HepG2 (cell line): ENCODE results near the gene P2RY6. TPM values are rescaled to one million over a fixed set of nuclear protein-coding genes. Genes with fewer than 3 reads are reported as not detected.

Experiments
- ATAC-seq: fragments of 200-7000 bp; cut with Tn5 transposase; 3 replicates; pipeline ENCODE4 v1.9.1; 2020; ENCODE audit warnings: mild to moderate bottlenecking, moderate library complexity
- BruUV-seq: library from RNA; stranded (reverse); fragments of 400-500 nt; replicated peaks from 2 replicates; lab custom pipeline; 2021; lab: Mats Ljungman, UMichigan
- CTCF ChIA-PET: fragments of 300-600 bp; formaldehyde crosslinking; extraction: SDS; loops from one replicate; lab custom pipeline; 2021; ENCODE audit warnings: low total read pairs, inconsistent platforms, low intra/inter-chr PET ratio; lab: Yijun Ruan, JAX
- POLR2A ChIA-PET: fragments of 350-600 bp; sonication (Branson Sonifier 250); formaldehyde crosslinking; loops from one replicate; lab custom pipeline; 2020; ENCODE audit warnings: antibody characterized with exemption, inconsistent platforms; lab: Yijun Ruan, JAX
- DNase-seq: peaks from one replicate; pipeline ENCODE4 v3.0.0-alpha.2; 2015; ENCODE audit warnings: low spot score
- FAIRE-seq: peaks from 3 replicates; lab custom pipeline; 2011; peaks lifted over from hg19 to GRCh38; lab: Jason Lieb, UNC
- H2AFZ ChIP-seq: one replicate; pipeline ENCODE4 v1.6.1; 2011; ENCODE audit warnings: low read length, inconsistent platforms
- H3K27ac ChIP-seq: fragments of 300-600 bp; 3 replicates; pipeline ENCODE4 v1.8.0; 2011; ENCODE audit warnings: mixed run types, mild to moderate bottlenecking, mixed read lengths, low read length, inconsistent platforms; ENCODE audit not compliant: insufficient read depth; ENCODE audit errors: extremely low read length
- H3K27me3 ChIP-seq, 2 experiments: fragments of 200-600 bp in 1 of 2; 2 replicates in 1 of 2; 3 replicates in 1 of 2; pipeline versions ENCODE4 v1.6.0 to v1.8.0; 2011; ENCODE audit warnings: low read length in 2 of 2, mild to moderate bottlenecking in 2 of 2, moderate library complexity in 2 of 2, inconsistent platforms in 1 of 2; ENCODE audit not compliant: insufficient read depth in 2 of 2, control insufficient read depth in 1 of 2
- H3K36me3 ChIP-seq, 2 experiments: fragments of 200-600 bp in 1 of 2; replicated peaks in 1 of 2; 2 replicates in 1 of 2; 3 replicates in 1 of 2; pipeline versions ENCODE4 v1.5.1 to v1.8.0; 2011; ENCODE audit warnings: low read length in 2 of 2, inconsistent platforms in 1 of 2; ENCODE audit not compliant: insufficient read depth in 2 of 2, control insufficient read depth in 1 of 2
- H3K4me1 ChIP-seq: 2 replicates; pipeline ENCODE4 v1.5.1; 2012; ENCODE audit warnings: low read length, inconsistent platforms; ENCODE audit not compliant: insufficient read depth
- H3K4me2 ChIP-seq: 2 replicates; pipeline ENCODE4 v1.6.0; 2011; ENCODE audit warnings: low read depth, low read length, inconsistent platforms
- H3K4me3 ChIP-seq, 3 experiments: fragments of 200-600 bp in 1 of 3; sonication (generic), shearing (Covaris generic) in 1 of 3; replicated peaks in 1 of 3; 2 replicates each; pipeline ENCODE4 v1.5.1; 2011 to 2016; ENCODE audit warnings: low read length in 3 of 3, inconsistent platforms in 2 of 3, low read depth in 2 of 3, mild to moderate bottlenecking in 2 of 3, control low read depth in 1 of 3, mixed read lengths in 1 of 3; ENCODE audit not compliant: insufficient read depth in 1 of 3
- H3K79me2 ChIP-seq: one replicate; pipeline ENCODE4 v1.6.1; 2011; ENCODE audit warnings: low read length, inconsistent platforms; ENCODE audit not compliant: insufficient read depth
- H3K9ac ChIP-seq: 2 replicates; pipeline ENCODE4 v1.6.0; 2011; ENCODE audit warnings: mild to moderate bottlenecking, low read depth, low read length, inconsistent platforms; ENCODE audit not compliant: insufficient read depth
- H3K9me3 ChIP-seq: 2 replicates; pipeline ENCODE4 v1.5.1; 2012; ENCODE audit warnings: mild to moderate bottlenecking, low read length
- H4K20me1 ChIP-seq: 2 replicates; pipeline ENCODE4 v1.6.0; 2011; ENCODE audit warnings: inconsistent platforms, mild to moderate bottlenecking, low read length, moderate library complexity; ENCODE audit not compliant: insufficient read depth
- FOXA3 ChIP-seq: IDR thresholded peaks from 2 replicates; pipeline ENCODE4 v1.6.1; 2016; ENCODE audit warnings: missing genetic modification reagents, missing compliant biosample characterization
- HNRNPH1 ChIP-seq: fragments of 200-400 bp; formaldehyde crosslinking; optimal IDR thresholded peaks from 2 replicates; pipeline ENCODE3; 2017; ENCODE audit warnings: mild to moderate bottlenecking, low read depth, low read length
- IRF2 ChIP-seq: IDR thresholded peaks from 2 replicates; pipeline ENCODE4 v1.6.1; 2018; ENCODE audit warnings: missing genetic modification reagents, missing compliant biosample characterization
- KDM2A ChIP-seq: sonication (generic); formaldehyde crosslinking; IDR thresholded peaks from 2 replicates; pipeline ENCODE4 v1.4.0; 2020; ENCODE audit warnings: low read depth, missing genetic modification reagents, borderline replicate concordance
- KDM5B ChIP-seq: sonication (generic); formaldehyde crosslinking; IDR thresholded peaks from 2 replicates; pipeline ENCODE4 v1.4.0; 2020; ENCODE audit warnings: missing genetic modification reagents, mild to moderate bottlenecking, borderline replicate concordance
- LCORL ChIP-seq, 2 experiments: fragments of 450-650 bp in 1 of 2; sonication (generic) in 1 of 2; formaldehyde crosslinking in 1 of 2; IDR thresholded peaks; 2 replicates each; pipeline versions ENCODE4 v1.5.0 to v1.6.1; 2017 to 2020; ENCODE audit warnings: antibody characterized with exemption in 1 of 2, missing genetic modification reagents in 1 of 2
- RAD21 ChIP-seq: fragments of 450-650 bp; formaldehyde crosslinking; IDR thresholded peaks from 2 replicates; pipeline ENCODE4 v1.5.0; 2020; ENCODE audit warnings: mild to moderate bottlenecking
- SALL1 ChIP-seq: sonication (generic); formaldehyde crosslinking; IDR thresholded peaks from 2 replicates; pipeline ENCODE4 v1.8.0; 2022; ENCODE audit warnings: mild to moderate bottlenecking, missing genetic modification reagents
- SMC3 ChIP-seq: IDR thresholded peaks from 2 replicates; pipeline ENCODE4 v1.6.1; 2011; ENCODE audit warnings: low read length, improper control_type of control experiment
- SOX5 ChIP-seq: IDR thresholded peaks from 2 replicates; pipeline ENCODE4 v1.6.1; 2016; ENCODE audit warnings: borderline replicate concordance
- STAG1 ChIP-seq: sonication (generic); formaldehyde crosslinking; IDR thresholded peaks from 2 replicates; pipeline ENCODE4 v1.4.0; 2020; ENCODE audit warnings: missing genetic modification reagents
- XRCC5 ChIP-seq: fragments of 200-400 bp; formaldehyde crosslinking; optimal IDR thresholded peaks from 2 replicates; pipeline ENCODE3; 2017; ENCODE audit warnings: mild to moderate bottlenecking, low read length
- WGBS: methylation state at CpG from one replicate; pipeline ENCODE4 v1.1.6; 2017; ENCODE audit warnings: low lambda C conversion rate; 5-methylcytosine and 5-hydroxymethylcytosine counted together
- in situ Hi-C: cut with HindIII; loops from 2 replicates; pipeline ENCODE4 v1.10.0; 2017; ENCODE audit warnings: low pct_unique_long_range_greater_than_20kb; ENCODE audit not compliant: extremely low pct_ligation_motif_present
- intact Hi-C: fragments of 100-400 bp; cut with micrococcal nuclease; formaldehyde crosslinking; loops from one replicate; pipeline ENCODE4 v1.10.0; 2022; ENCODE audit not compliant: unreplicated experiment
- polyA plus RNA-seq, 8 experiments: library from polyadenylated mRNA; depleted of rRNA in 3 of 8; stranded (reverse) in 7 of 8; unstranded in 1 of 8; fragments of >200 nt; fragmentation: Illumina TruSeq in 4 of 8; extraction: Trizol in 4 of 8; gene quantifications; 2 replicates each; pipeline versions ENCODE4 v1.2.1 to v1.2.3, GENCODE V29; 2011 to 2016; ENCODE audit warnings: low read depth in 4 of 8, missing spikeins in 1 of 8, mixed read lengths in 1 of 8; ENCODE audit not compliant: insufficient read depth in 1 of 8
- total RNA-seq, 5 experiments: library from RNA; depleted of rRNA; stranded (reverse); fragments of >200 nt; fragmentation: Illumina TruSeq; extraction: Trizol; gene quantifications; 2 replicates each; pipeline ENCODE4 v1.2.3, GENCODE V29; 2016; ENCODE audit warnings: low read depth in 1 of 5
- TF ChIP-seq, protein P1 (sequence below): sonication (generic); formaldehyde crosslinking; IDR thresholded peaks from 2 replicates; pipeline ENCODE4 v1.5.0; 2020; ENCODE audit warnings: missing genetic modification reagents, mild to moderate bottlenecking, borderline replicate concordance
- TF ChIP-seq, protein P2 (sequence below): sonication (generic); formaldehyde crosslinking; IDR thresholded peaks from 2 replicates; pipeline ENCODE4 v1.5.0; 2020; ENCODE audit warnings: mild to moderate bottlenecking, missing genetic modification reagents, moderate library complexity
- TF ChIP-seq, protein P3 (sequence below), 2 experiments: sonication (generic) in 1 of 2; formaldehyde crosslinking in 1 of 2; IDR thresholded peaks; 2 replicates each; pipeline versions ENCODE4 v1.4.0 to v1.6.1; 2018 to 2020; ENCODE audit warnings: missing genetic modification reagents in 2 of 2, borderline replicate concordance in 1 of 2, low read depth in 1 of 2, mild to moderate bottlenecking in 1 of 2, missing biosample characterization in 1 of 2
- TF ChIP-seq, protein P4 (sequence below): sonication (generic); formaldehyde crosslinking; conservative IDR thresholded peaks from 2 replicates; pipeline ENCODE4 v1.4.0; 2020; ENCODE audit warnings: missing genetic modification reagents

The P2RY6 gene
- total and polyA plus RNA-seq, 2 of the 13 experiments (the other 11 are each of a cell fraction or from before 2014, with no cell fraction given): 0.09 to 0.29 TPM

DNA sequence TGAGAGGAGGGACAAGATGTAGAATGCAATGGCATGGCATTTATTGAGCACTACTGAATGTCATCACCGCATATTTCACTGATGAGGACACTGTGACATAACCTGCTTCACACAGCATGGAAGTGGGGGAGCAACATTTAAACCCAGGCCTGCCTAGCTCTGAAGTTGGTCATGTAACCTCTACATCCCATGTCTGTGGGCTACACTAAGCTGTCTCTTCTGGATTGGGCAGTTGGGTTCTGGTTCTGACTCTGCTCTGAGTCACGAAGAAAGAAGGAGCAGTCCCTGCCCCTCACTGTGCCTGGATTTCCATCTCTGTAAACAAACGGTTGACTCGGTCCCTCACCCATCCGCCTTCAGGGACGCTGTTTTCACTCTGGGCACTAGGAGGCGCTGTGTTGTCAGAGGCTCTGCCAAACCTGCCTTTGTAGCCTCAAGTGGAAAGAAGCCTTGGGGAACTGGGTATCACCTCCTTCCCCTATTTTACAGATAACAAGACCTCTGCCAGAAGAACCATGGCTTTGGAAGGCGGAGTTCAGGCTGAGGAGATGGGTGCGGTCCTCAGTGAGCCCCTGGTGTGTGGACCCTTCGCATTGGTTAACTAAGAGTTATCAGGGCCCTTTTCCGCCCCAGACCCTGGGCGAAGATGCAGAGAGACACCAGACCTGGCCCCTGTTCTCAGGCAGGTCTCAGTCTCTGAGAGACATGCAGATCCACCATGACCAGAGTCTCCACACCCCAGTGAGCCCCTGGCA lies 23.3 kb downstream of the P2RY6 start:
- H3K36me3 ChIP-seq: no peaks in the 10 kb centered on the region
- H3K4me1 ChIP-seq: no peaks in the 10 kb centered on the region
- WGBS: 18% methylated on average over 9 of the region's 12 CpGs
- POLR2A ChIA-PET: no interaction called here
- no peaks in the 10 kb centered on the region for H3K79me2 ChIP-seq
- peaks cover 8 to 35% of the 10 kb centered on the region in 2 experiments; a peak in 3 of 5 replicates for H3K27me3 ChIP-seq
- TF ChIP-seq SALL1 (CRISPR knock-in tag) (0 out of 2 replicates have a peak, but pooled peaks have one; percentile 16), RAD21 (CRISPR knock-in tag) (peak; percentile 60; the same call in 1 of the 2 replicates), LCORL (IDR thresholded peaks at IDR 0.05) (no peak), LCORL (CRISPR knock-in tag; IDR thresholded peaks at IDR 0.05) (0 out of 2 replicates have a peak, but pooled peaks have one; percentile 23), KDM2A (peak; percentile 34; the same call in 1 of the 2 replicates), KDM5B (CRISPR knock-in tag) (0 out of 2 replicates have a peak, but pooled peaks have one; percentile 25), FOXA3 (CRISPR knock-in tag) (peak; percentile 24; the same call in 1 of the 2 replicates), STAG1 (peak; percentile 78), SOX5 (CRISPR knock-in tag) (no peak), IRF2 (CRISPR knock-in tag) (0 out of 2 replicates have a peak, but pooled peaks have one; percentile 28), SMC3 (peak; percentile 77), XRCC5 (peak; percentile 83), HNRNPH1 (no peak)
- TF ChIP-seq, protein P1, sequence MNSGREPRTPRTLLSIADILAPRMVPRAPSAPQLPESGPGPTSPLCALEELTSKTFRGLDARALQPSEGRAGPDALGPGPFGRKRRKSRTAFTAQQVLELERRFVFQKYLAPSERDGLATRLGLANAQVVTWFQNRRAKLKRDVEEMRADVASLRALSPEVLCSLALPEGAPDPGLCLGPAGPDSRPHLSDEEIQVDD: no peak
- TF ChIP-seq, protein P2, sequence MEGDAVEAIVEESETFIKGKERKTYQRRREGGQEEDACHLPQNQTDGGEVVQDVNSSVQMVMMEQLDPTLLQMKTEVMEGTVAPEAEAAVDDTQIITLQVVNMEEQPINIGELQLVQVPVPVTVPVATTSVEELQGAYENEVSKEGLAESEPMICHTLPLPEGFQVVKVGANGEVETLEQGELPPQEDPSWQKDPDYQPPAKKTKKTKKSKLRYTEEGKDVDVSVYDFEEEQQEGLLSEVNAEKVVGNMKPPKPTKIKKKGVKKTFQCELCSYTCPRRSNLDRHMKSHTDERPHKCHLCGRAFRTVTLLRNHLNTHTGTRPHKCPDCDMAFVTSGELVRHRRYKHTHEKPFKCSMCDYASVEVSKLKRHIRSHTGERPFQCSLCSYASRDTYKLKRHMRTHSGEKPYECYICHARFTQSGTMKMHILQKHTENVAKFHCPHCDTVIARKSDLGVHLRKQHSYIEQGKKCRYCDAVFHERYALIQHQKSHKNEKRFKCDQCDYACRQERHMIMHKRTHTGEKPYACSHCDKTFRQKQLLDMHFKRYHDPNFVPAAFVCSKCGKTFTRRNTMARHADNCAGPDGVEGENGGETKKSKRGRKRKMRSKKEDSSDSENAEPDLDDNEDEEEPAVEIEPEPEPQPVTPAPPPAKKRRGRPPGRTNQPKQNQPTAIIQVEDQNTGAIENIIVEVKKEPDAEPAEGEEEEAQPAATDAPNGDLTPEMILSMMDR (CRISPR knock-in tag): peak; percentile 93
- TF ChIP-seq, protein P3, sequence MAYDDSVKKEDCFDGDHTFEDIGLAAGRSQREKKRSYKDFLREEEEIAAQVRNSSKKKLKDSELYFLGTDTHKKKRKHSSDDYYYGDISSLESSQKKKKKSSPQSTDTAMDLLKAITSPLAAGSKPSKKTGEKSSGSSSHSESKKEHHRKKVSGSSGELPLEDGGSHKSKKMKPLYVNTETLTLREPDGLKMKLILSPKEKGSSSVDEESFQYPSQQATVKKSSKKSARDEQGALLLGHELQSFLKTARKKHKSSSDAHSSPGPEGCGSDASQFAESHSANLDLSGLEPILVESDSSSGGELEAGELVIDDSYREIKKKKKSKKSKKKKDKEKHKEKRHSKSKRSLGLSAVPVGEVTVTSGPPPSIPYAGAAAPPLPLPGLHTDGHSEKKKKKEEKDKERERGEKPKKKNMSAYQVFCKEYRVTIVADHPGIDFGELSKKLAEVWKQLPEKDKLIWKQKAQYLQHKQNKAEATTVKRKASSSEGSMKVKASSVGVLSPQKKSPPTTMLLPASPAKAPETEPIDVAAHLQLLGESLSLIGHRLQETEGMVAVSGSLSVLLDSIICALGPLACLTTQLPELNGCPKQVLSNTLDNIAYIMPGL (CRISPR knock-in tag; IDR thresholded peaks at IDR 0.05; ENCODE audit: borderline replicate concordance in 1 of 2, low read depth in 1 of 2): peak in 1 of 2 experiments; percentile 22; a peak in 1 of 4 replicates
- TF ChIP-seq, protein P4, sequence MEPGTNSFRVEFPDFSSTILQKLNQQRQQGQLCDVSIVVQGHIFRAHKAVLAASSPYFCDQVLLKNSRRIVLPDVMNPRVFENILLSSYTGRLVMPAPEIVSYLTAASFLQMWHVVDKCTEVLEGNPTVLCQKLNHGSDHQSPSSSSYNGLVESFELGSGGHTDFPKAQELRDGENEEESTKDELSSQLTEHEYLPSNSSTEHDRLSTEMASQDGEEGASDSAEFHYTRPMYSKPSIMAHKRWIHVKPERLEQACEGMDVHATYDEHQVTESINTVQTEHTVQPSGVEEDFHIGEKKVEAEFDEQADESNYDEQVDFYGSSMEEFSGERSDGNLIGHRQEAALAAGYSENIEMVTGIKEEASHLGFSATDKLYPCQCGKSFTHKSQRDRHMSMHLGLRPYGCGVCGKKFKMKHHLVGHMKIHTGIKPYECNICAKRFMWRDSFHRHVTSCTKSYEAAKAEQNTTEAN (CRISPR knock-in tag): no peak
- H3K4me2 ChIP-seq: no peak overlapping the region
- CTCF ChIA-PET: interaction anchor here (1.4 to 2.8 kb wide), 3 partner anchors 40 to 98 kb away, joined by 6 to 40 read pairs (median 13); no protein-coding TSS in a partner anchor
- ATAC-seq (peak; percentile 67), FAIRE-seq (peak; percentile 86), DNase-seq (peak; percentile 57)
- H4K20me1 ChIP-seq: no peaks in the 10 kb centered on the region
- no peak overlapping the region for H3K27ac ChIP-seq
- in situ Hi-C loops: no loop called here
- H3K9me3 ChIP-seq: no peaks in the 10 kb centered on the region
- H3K4me3 ChIP-seq: no peak overlapping the region
- BruUV-seq: no TSS peak
- intact Hi-C loops: no loop called here
- H2AFZ ChIP-seq: no peak overlapping the region
- no peak overlapping the region for H3K9ac ChIP-seq
